ENCODE data around the gene GPATCH8.

GPATCH8 gene

DNA sequence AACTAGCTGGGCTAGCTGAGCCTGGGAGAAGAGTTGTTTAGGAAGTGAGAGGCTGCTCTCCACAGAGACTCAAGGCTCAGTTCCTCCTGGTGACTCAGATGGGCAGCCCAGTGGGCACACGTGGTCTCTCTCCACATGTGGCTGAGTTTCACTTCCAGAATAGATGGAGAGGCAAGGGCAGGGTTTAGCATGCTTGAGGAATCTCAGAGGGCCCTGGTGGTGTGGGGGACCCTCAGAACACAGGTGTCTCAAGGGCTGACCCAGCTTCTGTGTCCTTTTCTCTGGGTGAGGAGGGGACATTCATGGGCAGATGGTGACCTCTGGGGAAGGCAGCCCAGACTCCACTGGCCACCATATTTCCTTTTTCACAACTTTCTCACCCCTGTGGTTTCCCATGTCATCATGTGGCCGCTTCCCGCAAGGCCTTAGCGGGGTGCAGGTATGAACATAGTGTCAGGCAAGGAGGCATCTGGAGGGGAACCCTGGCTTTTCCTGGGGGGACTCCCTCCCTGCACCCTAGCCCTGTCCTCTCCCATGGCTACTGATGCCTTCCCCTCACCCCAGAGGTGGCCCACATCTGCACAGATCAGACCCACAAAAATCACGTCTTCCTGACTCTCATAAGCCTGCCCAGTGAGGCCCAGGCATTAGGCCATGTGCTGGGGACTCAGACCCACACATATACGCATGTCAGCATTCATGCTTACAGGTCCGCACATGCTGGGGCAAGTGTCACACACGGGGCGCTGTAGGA is 154.8 kb downstream of the GPATCH8 start:
- in situ Hi-C loops (cut with MboI; ENCODE audit: low sequenced_read_pairs, unreplicated experiment), result no loop called here
- DNase-seq (ENCODE audit: low spot score), result peak; percentile 75
- TF ChIP-seq, protein P1, sequence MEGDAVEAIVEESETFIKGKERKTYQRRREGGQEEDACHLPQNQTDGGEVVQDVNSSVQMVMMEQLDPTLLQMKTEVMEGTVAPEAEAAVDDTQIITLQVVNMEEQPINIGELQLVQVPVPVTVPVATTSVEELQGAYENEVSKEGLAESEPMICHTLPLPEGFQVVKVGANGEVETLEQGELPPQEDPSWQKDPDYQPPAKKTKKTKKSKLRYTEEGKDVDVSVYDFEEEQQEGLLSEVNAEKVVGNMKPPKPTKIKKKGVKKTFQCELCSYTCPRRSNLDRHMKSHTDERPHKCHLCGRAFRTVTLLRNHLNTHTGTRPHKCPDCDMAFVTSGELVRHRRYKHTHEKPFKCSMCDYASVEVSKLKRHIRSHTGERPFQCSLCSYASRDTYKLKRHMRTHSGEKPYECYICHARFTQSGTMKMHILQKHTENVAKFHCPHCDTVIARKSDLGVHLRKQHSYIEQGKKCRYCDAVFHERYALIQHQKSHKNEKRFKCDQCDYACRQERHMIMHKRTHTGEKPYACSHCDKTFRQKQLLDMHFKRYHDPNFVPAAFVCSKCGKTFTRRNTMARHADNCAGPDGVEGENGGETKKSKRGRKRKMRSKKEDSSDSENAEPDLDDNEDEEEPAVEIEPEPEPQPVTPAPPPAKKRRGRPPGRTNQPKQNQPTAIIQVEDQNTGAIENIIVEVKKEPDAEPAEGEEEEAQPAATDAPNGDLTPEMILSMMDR (IDR thresholded peaks at IDR 0.05; ENCODE audit: borderline replicate concordance, control extremely low read depth, extremely low read depth, insufficient read depth, missing control alignments), result no peak
